KMS-11 (cell line): ENCODE results near the gene THRB.

Experiments
- H2AFZ ChIP-seq: fragments of 200-600 bp; sonication (generic); 2 replicates; pipeline ENCODE4 v1.6.1; 2016; ENCODE audit warnings: antibody characterized with exemption, mixed run types, low read depth
- H3K27ac ChIP-seq: fragments of 200-600 bp; sonication (generic); 2 replicates; pipeline ENCODE4 v1.6.1; 2016; ENCODE audit warnings: mild to moderate bottlenecking, mixed run types
- H3K27me3 ChIP-seq: fragments of 200-600 bp; sonication (generic); 2 replicates; pipeline ENCODE4 v1.6.1; 2017; ENCODE audit warnings: mild to moderate bottlenecking, low read depth, mixed run types, moderate library complexity; ENCODE audit not compliant: insufficient read depth
- H3K36me3 ChIP-seq: fragments of 200-600 bp; sonication (generic); 2 replicates; pipeline ENCODE4 v1.6.1; 2017; ENCODE audit warnings: mild to moderate bottlenecking, mixed run types; ENCODE audit not compliant: insufficient read depth
- H3K4me1 ChIP-seq: fragments of 200-600 bp; sonication (generic); 2 replicates; pipeline ENCODE4 v1.6.1; 2016; ENCODE audit warnings: mild to moderate bottlenecking, low read depth, mixed run types; ENCODE audit not compliant: poor library complexity, severe bottlenecking
- H3K4me2 ChIP-seq: fragments of 200-600 bp; sonication (generic); 2 replicates; pipeline ENCODE4 v1.7.0; 2016; ENCODE audit warnings: mild to moderate bottlenecking, mixed run types
- H3K4me3 ChIP-seq: fragments of 200-600 bp; sonication (generic); IDR thresholded peaks from 2 replicates; pipeline ENCODE4 v1.6.1; 2017; ENCODE audit warnings: low read depth, low read length, mixed read lengths; ENCODE audit not compliant: insufficient read depth
- H3K79me2 ChIP-seq: fragments of 200-600 bp; sonication (generic); 2 replicates; pipeline ENCODE4 v1.6.1; 2016; ENCODE audit warnings: low read depth, mixed run types; ENCODE audit not compliant: insufficient read depth
- H3K9ac ChIP-seq: fragments of 200-600 bp; sonication (generic); 2 replicates; pipeline ENCODE4 v1.6.1; 2016; ENCODE audit warnings: mild to moderate bottlenecking, mixed run types
- H4K20me1 ChIP-seq: fragments of 200-600 bp; sonication (generic); 2 replicates; pipeline ENCODE4 v1.6.1; 2016; ENCODE audit warnings: mild to moderate bottlenecking, mixed run types; ENCODE audit not compliant: insufficient read depth
- CTCF ChIP-seq: fragments of 200-600 bp; sonication (generic); conservative IDR thresholded peaks from 2 replicates; pipeline ENCODE4 v1.6.1; 2017; ENCODE audit warnings: low read depth, mild to moderate bottlenecking, antibody characterized with exemption, low read length, moderate library complexity, mixed read lengths

THRB gene

GRCh38 chr3:24225385-24225950 lies 269.2 kb downstream of the THRB start:
- Histone ChIP-seq H3K4me2 (no peak overlapping the region), H3K9ac (no peak overlapping the region), H3K4me3 (no peak overlapping the region)

DNA sequence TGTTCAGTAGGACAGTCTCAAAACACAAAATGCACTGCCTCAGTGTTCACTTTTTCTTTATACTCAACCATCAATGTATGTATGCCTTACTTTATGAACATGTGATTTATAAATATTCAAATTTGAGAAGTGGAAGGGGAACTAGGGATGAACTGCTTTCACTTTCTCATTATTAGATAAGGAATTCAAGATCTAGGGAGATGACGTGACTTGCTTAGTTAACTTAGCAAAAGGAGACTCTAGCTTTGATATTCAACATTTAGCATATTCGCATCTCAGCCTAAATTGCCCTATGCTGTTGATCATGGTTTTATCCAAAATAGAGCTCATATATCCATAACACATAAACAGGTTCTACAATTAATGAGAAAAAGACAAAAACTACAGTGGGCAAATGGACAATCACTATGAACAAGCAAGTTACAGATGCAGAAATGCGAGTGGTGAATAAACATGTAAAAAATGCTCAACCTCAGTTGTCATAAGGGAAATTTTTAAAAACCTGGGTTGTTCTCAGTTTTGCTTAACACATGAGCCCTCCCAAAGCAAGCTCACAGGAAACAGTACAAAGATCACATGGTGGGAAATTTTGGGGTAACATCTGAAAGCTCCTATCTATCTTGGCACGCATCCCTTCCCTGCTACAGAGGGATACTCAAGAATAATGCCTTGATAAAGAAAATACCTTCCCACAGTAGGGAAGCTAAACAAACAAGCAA lies 269.8 kb downstream of the THRB start:
- no peaks in the 10 kb centered on the region for H3K79me2 ChIP-seq
- no peak overlapping the region for H2AFZ ChIP-seq
- no peak overlapping the region for H3K9ac ChIP-seq
- no peak overlapping the region for H3K4me2 ChIP-seq
- no peaks in the 10 kb centered on the region for H3K4me1 ChIP-seq
- TF ChIP-seq CTCF: no peak
- no peaks in the 10 kb centered on the region for H3K36me3 ChIP-seq
- H3K27me3 ChIP-seq: no peaks in the 10 kb centered on the region
- H3K27ac ChIP-seq: no peak overlapping the region
- H3K4me3 ChIP-seq: no peak overlapping the region
- H4K20me1 ChIP-seq: no peaks in the 10 kb centered on the region

More at GRCh38 chr3:24225385-24225950, 269.2 kb downstream of the THRB start:
- H2AFZ ChIP-seq: no peak overlapping the region
- no peak for TF ChIP-seq CTCF
- no peaks in the 10 kb centered on the region for H3K4me1 ChIP-seq
- H3K27ac ChIP-seq: no peak overlapping the region
- H3K27me3 ChIP-seq: no peaks in the 10 kb centered on the region
- no peaks in the 10 kb centered on the region for H3K36me3 ChIP-seq
- no peaks in the 10 kb centered on the region for H3K79me2 ChIP-seq
- H4K20me1 ChIP-seq: no peaks in the 10 kb centered on the region

DNA sequence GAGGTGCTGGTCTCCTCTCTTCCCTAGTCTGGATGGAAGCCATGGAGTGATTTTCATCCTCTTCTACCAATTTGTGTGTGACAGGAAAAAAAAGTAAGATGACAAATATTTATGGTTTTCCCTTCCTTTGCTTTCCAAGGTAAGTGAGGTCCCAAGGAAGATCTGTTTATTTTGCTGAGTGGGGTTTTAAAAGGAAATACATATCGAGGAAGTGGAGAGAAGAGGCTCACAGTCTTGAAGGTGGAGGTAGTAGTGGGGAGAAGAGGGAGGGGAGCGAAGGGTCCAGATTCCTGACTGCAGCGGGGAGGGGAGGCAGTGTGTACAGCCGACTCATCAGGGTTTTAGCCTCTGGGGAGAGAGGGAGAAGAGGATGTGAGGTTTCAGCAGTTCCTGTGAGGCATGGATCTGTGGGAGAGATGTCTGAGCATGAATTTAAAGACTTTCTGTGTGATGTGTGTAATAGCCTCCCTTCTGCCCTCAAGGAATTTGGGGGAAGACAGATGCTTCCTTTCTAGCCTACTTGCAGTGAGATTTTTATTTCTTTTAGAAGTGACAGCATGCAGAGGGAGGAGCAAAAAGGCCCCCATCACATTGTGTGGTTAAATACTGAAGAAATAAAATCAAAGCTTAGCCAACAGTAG lies 272.4 kb downstream of the THRB start:
- H3K27ac ChIP-seq: no peak overlapping the region
- H3K27me3 ChIP-seq: no peaks in the 10 kb centered on the region
- no peak overlapping the region for H2AFZ ChIP-seq
- H3K4me1 ChIP-seq: no peaks in the 10 kb centered on the region
- H3K9ac ChIP-seq: no peak overlapping the region
- H4K20me1 ChIP-seq: no peaks in the 10 kb centered on the region
- no peak overlapping the region for H3K4me3 ChIP-seq
- no peak for TF ChIP-seq CTCF
- no peaks in the 10 kb centered on the region for H3K36me3 ChIP-seq
- no peak overlapping the region for H3K4me2 ChIP-seq
- no peaks in the 10 kb centered on the region for H3K79me2 ChIP-seq

- Histone ChIP-seq H3K4me3 (no peak overlapping the region), H3K79me2 (no peaks in the 10 kb centered on the region), H2AFZ (no peak overlapping the region), H3K27ac (no peak overlapping the region), H3K27me3 (no peaks in the 10 kb centered on the region), H3K9ac (no peak overlapping the region), H3K36me3 (no peaks in the 10 kb centered on the region), H4K20me1 (no peaks in the 10 kb centered on the region), H3K4me2 (no peak overlapping the region), H3K4me1 (no peaks in the 10 kb centered on the region)
- no peak for TF ChIP-seq CTCF
These were observed 273.6 kb downstream of the THRB start for GRCh38 chr3:24220859-24221657.
